Neural cell (in vitro differentiated cells): ENCODE measurements around the gene AGPAT2. TPM values are rescaled to one million over a fixed set of nuclear protein-coding genes. Genes with fewer than 3 reads are reported as not detected.

Experiments used
- H2AFZ ChIP-seq: fragments of 200-600, 300-800 bp; sonication (generic), shearing (Covaris generic); 2 replicates; pipeline ENCODE4 v1.6.0; 2014; ENCODE audit warnings: low read depth, mild to moderate bottlenecking, antibody characterized with exemption, low read length, moderate library complexity
- H3F3A ChIP-seq: fragments of 200-600 bp; shearing (Covaris generic); 2 replicates; pipeline ENCODE4 v1.6.1; 2016; ENCODE audit warnings: mild to moderate bottlenecking, moderate library complexity, mixed read lengths, antibody characterized with exemption, low read length; ENCODE audit not compliant: insufficient read depth, poor library complexity, severe bottlenecking
- H3K27ac ChIP-seq: fragments of 200-600, 300-800 bp; sonication (generic), shearing (Covaris generic); 2 replicates; pipeline ENCODE4 v1.5.1; 2014; ENCODE audit warnings: mild to moderate bottlenecking, low read length, moderate library complexity
- H3K27me3 ChIP-seq: fragments of 300-800, 200-600 bp; sonication (generic), shearing (Covaris generic); 2 replicates; pipeline ENCODE4 v1.6.0; 2014; ENCODE audit warnings: mild to moderate bottlenecking, low read depth, low read length, moderate library complexity; ENCODE audit not compliant: insufficient read depth
- H3K36me3 ChIP-seq: fragments of 300-800, 200-600 bp; sonication (generic), shearing (Covaris generic); 2 replicates; pipeline ENCODE4 v1.5.1; 2014; ENCODE audit warnings: mild to moderate bottlenecking, antibody characterized with exemption, low read length, moderate library complexity; ENCODE audit not compliant: insufficient read depth
- H3K4me2 ChIP-seq: fragments of 300-800, 200-600 bp; sonication (generic), shearing (Covaris generic); 2 replicates; pipeline ENCODE4 v1.6.0; 2014; ENCODE audit warnings: mild to moderate bottlenecking, low read length
- H3K4me3 ChIP-seq: fragments of 300-800, 200-600 bp; sonication (generic), shearing (Covaris generic); 2 replicates; pipeline ENCODE4 v1.5.1; 2014; ENCODE audit warnings: mild to moderate bottlenecking, low read length, moderate library complexity
- H3K79me2 ChIP-seq: fragments of 200-600 bp; shearing (Covaris generic); replicated peaks from 2 replicates; pipeline ENCODE4 v1.6.0; 2014; ENCODE audit warnings: mild to moderate bottlenecking, low read length, moderate library complexity; ENCODE audit not compliant: insufficient read depth
- H3K9ac ChIP-seq: fragments of 300-800, 200-600 bp; sonication (generic), shearing (Covaris generic); 2 replicates; pipeline ENCODE4 v1.6.1; 2016; ENCODE audit warnings: mild to moderate bottlenecking, low read length, mixed read lengths
- H3K9me2 ChIP-seq: fragments of 200-600 bp; shearing (Covaris generic); 2 replicates; pipeline ENCODE4 v1.6.1; 2016; ENCODE audit warnings: mild to moderate bottlenecking, low read length, mixed read lengths; ENCODE audit not compliant: insufficient read depth
- H3K9me3 ChIP-seq: fragments of 200-600, 300-800 bp; sonication (generic), shearing (Covaris generic); 2 replicates; pipeline ENCODE4 v1.6.1; 2016; ENCODE audit warnings: mild to moderate bottlenecking, mixed run types, low read length, moderate library complexity, mixed read lengths
- H4K20me1 ChIP-seq: fragments of 200-600 bp; shearing (Covaris generic); 2 replicates; pipeline ENCODE4 v1.6.1; 2016; ENCODE audit warnings: mild to moderate bottlenecking, mixed run types; ENCODE audit not compliant: insufficient read depth
- CTCF ChIP-seq: fragments of 450-650 bp; IDR thresholded peaks from 2 replicates; pipeline ENCODE4 v1.5.1; 2014; ENCODE audit warnings: antibody characterized with exemption, mild to moderate bottlenecking, moderate library complexity; ENCODE audit not compliant: poor library complexity, severe bottlenecking
- EP300 ChIP-seq: fragments of 450-650 bp; conservative IDR thresholded peaks from 2 replicates; pipeline ENCODE4 v1.6.1; 2014; ENCODE audit warnings: antibody characterized with exemption, mild to moderate bottlenecking, moderate library complexity; ENCODE audit not compliant: poor library complexity, severe bottlenecking
- EZH2 ChIP-seq: fragments of 200-600, 300-800 bp; shearing (Covaris generic), sonication (generic); IDR thresholded peaks from 2 replicates; pipeline ENCODE4 v1.6.1; 2014; ENCODE audit warnings: antibody characterized with exemption, low read length, borderline replicate concordance, mild to moderate bottlenecking; ENCODE audit not compliant: insufficient read depth, poor library complexity, severe bottlenecking
- MXI1 ChIP-seq: fragments of 450-650 bp; conservative IDR thresholded peaks from 2 replicates; pipeline ENCODE4 v1.6.1; 2014; ENCODE audit warnings: antibody characterized with exemption, mild to moderate bottlenecking; ENCODE audit not compliant: poor library complexity, severe bottlenecking
- POLR2AphosphoS5 ChIP-seq: IDR thresholded peaks from 2 replicates; pipeline ENCODE4 v1.6.1; 2012
- RAD21 ChIP-seq: fragments of 450-650 bp; conservative IDR thresholded peaks from 2 replicates; pipeline ENCODE4 v1.6.1; 2014; ENCODE audit warnings: antibody characterized with exemption, mild to moderate bottlenecking, moderate library complexity
- REST ChIP-seq: IDR thresholded peaks from 2 replicates; pipeline ENCODE4 v1.6.1; 2012; ENCODE audit warnings: borderline replicate concordance
- SMC3 ChIP-seq: fragments of 450-650 bp; conservative IDR thresholded peaks from 2 replicates; pipeline ENCODE4 v1.6.1; 2014; ENCODE audit warnings: antibody characterized with exemption, mild to moderate bottlenecking, moderate library complexity; ENCODE audit not compliant: poor library complexity
- TAF1 ChIP-seq: IDR thresholded peaks from 2 replicates; pipeline ENCODE4 v1.6.1; 2012; ENCODE audit warnings: low read depth
- polyA plus RNA-seq: library from polyadenylated mRNA; depleted of rRNA; stranded (reverse); fragments of >200 nt; gene quantifications from 2 replicates; pipeline ENCODE4 v1.2.3, GENCODE V29; 2014

AGPAT2 gene
- polyA plus RNA-seq, 1 donor from 2014 or later: 1.3 TPM

- H4K20me1 ChIP-seq: no peaks in the 10 kb centered on the region
- no peaks in the 10 kb centered on the region for H3K9me3 ChIP-seq
- H3K4me3 ChIP-seq: no peak overlapping the region
- TF ChIP-seq MXI1: no peak
- TF ChIP-seq POLR2AphosphoS5: no peak
- TF ChIP-seq SMC3: no peak
- TF ChIP-seq TAF1: no peak
- no peak for TF ChIP-seq CTCF
- no peak for TF ChIP-seq RAD21
- no peak for TF ChIP-seq EZH2
- TF ChIP-seq EP300: no peak
- TF ChIP-seq REST: no peak
- no peaks in the 10 kb centered on the region for H3K79me2 ChIP-seq
- H3F3A ChIP-seq: no peaks in the 10 kb centered on the region
- no peak overlapping the region for H2AFZ ChIP-seq
- no peak overlapping the region for H3K4me2 ChIP-seq
- H3K27ac ChIP-seq: no peak overlapping the region
- H3K9me2 ChIP-seq: no peaks in the 10 kb centered on the region
- no peaks in the 10 kb centered on the region for H3K36me3 ChIP-seq
- H3K9ac ChIP-seq: no peak overlapping the region
- no peaks in the 10 kb centered on the region for H3K27me3 ChIP-seq
Measured at GRCh38 chr9:136693135-136693489, 5.9 kb upstream of the AGPAT2 start.

GRCh38 chr9:136692185-136693134 lies 5.2 kb upstream of the AGPAT2 start:
- Histone ChIP-seq H3K27me3 (peaks cover 3% of the 10 kb centered on the region), H3K9me3 (no peaks in the 10 kb centered on the region), H3K4me2 (no peak overlapping the region), H3F3A (no peaks in the 10 kb centered on the region), H3K79me2 (no peaks in the 10 kb centered on the region), H2AFZ (no peak overlapping the region), H3K9ac (no peak overlapping the region), H3K36me3 (no peaks in the 10 kb centered on the region), H3K27ac (no peak overlapping the region), H3K4me3 (no peak overlapping the region), H4K20me1 (no peaks in the 10 kb centered on the region), H3K9me2 (no peaks in the 10 kb centered on the region)
- TF ChIP-seq POLR2AphosphoS5 (no peak), EP300 (no peak), REST (no peak), SMC3 (no peak)
